ENCODE data around the gene GLI3. TPM values are rescaled to one million over a fixed set of nuclear protein-coding genes. Genes with fewer than 3 reads are reported as not detected.
A peak's percentile ranks its signal among the peaks of the same experiment; 100 is the strongest.

Gene GLI3
- total RNA-seq, 1 experiment from 2014 or later, result 45.0 TPM

GRCh38 chr7:42156967-42157721, 79.9 kb downstream of the GLI3 start:
- H3K9me3 Mint-ChIP-seq, result no peaks in the 10 kb centered on the region
- H3K79me2 ChIP-seq (ENCODE audit: insufficient read depth, low read length), result no peaks in the 10 kb centered on the region
- H3K79me1 ChIP-seq (ENCODE audit: insufficient read depth, low read depth, low read length, poor library complexity, severe bottlenecking), result no peaks in the 10 kb centered on the region
- H4K5ac ChIP-seq (ENCODE audit: insufficient read length, low read depth, low read length), result no peak overlapping the region
- no peak overlapping the region for H4K8ac ChIP-seq (replicated peaks; ENCODE audit: insufficient read length, low read depth, low read length)
- no peak overlapping the region for H2AFZ ChIP-seq (ENCODE audit: low read length)
- no peak overlapping the region for H3K56ac ChIP-seq (ENCODE audit: insufficient read length, low read depth, low read length)
- peaks cover 2% of the 10 kb centered on the region; the same call in 1 of the 2 replicates for H3K4me1 ChIP-seq (ENCODE audit: insufficient read depth, low read length)
- no peaks in the 10 kb centered on the region for H4K20me1 ChIP-seq (ENCODE audit: control insufficient read depth, insufficient read depth, insufficient read length)
- H3K23ac ChIP-seq (ENCODE audit: insufficient read length, low read depth, low read length), result no peak overlapping the region
- no peak overlapping the region for H2BK5ac ChIP-seq (ENCODE audit: insufficient read length, low read length)
- H3K14ac ChIP-seq (ENCODE audit: insufficient read depth, low read length), result no peak overlapping the region
- no peak overlapping the region for H3K4me3 Mint-ChIP-seq
- H3K4me1 Mint-ChIP-seq, result peaks cover 43 to 47% of the 10 kb centered on the region in 2 experiments
- DNase-seq, result no peak
- H3K27ac Mint-ChIP-seq, result no peak overlapping the region; a peak in 2 of 7 replicates
- H3K18ac ChIP-seq (ENCODE audit: insufficient read length, low read depth, low read length), result no peak overlapping the region
- H3K9me3 ChIP-seq (ENCODE audit: control insufficient read depth, low read depth, low read length), result no peaks in the 10 kb centered on the region
- H2BK20ac ChIP-seq (ENCODE audit: low read depth, low read length, poor library complexity, severe bottlenecking), result no peak overlapping the region
- H3K9ac ChIP-seq (ENCODE audit: extremely low read depth, insufficient read length, low read length), result no peak overlapping the region
- H3K4me2 ChIP-seq (ENCODE audit: insufficient read depth, insufficient read length, low read length), result no peak overlapping the region
- no peaks in the 10 kb centered on the region for H3K27me3 ChIP-seq (ENCODE audit: insufficient read depth, low read length)
- WGBS (ENCODE audit: extremely low coverage, insufficient read length, low lambda C conversion rate), result no CpG with 5 or more reads among the region's 6 CpGs
- no peak overlapping the region for H3K27ac ChIP-seq (ENCODE audit: insufficient read length, low read depth, low read length)
- TF ChIP-seq, protein P1, sequence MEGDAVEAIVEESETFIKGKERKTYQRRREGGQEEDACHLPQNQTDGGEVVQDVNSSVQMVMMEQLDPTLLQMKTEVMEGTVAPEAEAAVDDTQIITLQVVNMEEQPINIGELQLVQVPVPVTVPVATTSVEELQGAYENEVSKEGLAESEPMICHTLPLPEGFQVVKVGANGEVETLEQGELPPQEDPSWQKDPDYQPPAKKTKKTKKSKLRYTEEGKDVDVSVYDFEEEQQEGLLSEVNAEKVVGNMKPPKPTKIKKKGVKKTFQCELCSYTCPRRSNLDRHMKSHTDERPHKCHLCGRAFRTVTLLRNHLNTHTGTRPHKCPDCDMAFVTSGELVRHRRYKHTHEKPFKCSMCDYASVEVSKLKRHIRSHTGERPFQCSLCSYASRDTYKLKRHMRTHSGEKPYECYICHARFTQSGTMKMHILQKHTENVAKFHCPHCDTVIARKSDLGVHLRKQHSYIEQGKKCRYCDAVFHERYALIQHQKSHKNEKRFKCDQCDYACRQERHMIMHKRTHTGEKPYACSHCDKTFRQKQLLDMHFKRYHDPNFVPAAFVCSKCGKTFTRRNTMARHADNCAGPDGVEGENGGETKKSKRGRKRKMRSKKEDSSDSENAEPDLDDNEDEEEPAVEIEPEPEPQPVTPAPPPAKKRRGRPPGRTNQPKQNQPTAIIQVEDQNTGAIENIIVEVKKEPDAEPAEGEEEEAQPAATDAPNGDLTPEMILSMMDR (conservative IDR thresholded peaks at IDR 0.05), result peak; percentile 24; the same call in 2 of the 3 replicates
- no peaks in the 10 kb centered on the region for H3K27me3 Mint-ChIP-seq (ENCODE audit: low read depth)
- H3T11ph ChIP-seq (ENCODE audit: low read length), result no peak overlapping the region
- H2BK12ac ChIP-seq (ENCODE audit: insufficient read length, low read depth, low read length), result no peak overlapping the region
- no peak overlapping the region for H2BK120ac ChIP-seq (ENCODE audit: low read depth, low read length, poor library complexity, severe bottlenecking)
- no peak overlapping the region for H4K91ac ChIP-seq (ENCODE audit: insufficient read length, low read depth, low read length)
- no peak overlapping the region for H2AK5ac ChIP-seq (ENCODE audit: insufficient read length, low read length)
- no peak overlapping the region for H3K4ac ChIP-seq (ENCODE audit: low read depth, low read length)
- no peak overlapping the region for H2BK15ac ChIP-seq (ENCODE audit: low read depth, low read length)
- H3K36me3 Mint-ChIP-seq (ENCODE audit: insufficient read depth in 1 of 3, low read depth in 3 of 3), result no peaks in the 10 kb centered on the region
- H3K23me2 ChIP-seq (ENCODE audit: insufficient read length, low read depth, low read length, poor library complexity, severe bottlenecking), result no peaks in the 10 kb centered on the region
